Lung microvascular endothelial cell (primary cell): ENCODE data around the gene SEMA4G. TPM values are rescaled to one million over a fixed set of nuclear protein-coding genes. Genes with fewer than 3 reads are reported as not detected.

Experiments used
- DNase-seq, 2 donors: peaks; one replicate each; pipeline versions ENCODE4 v3.0.0 to v3.0.0-alpha.2; 2010; ENCODE audit warnings: low read depth in 2 of 2
- total RNA-seq: library from RNA; depleted of rRNA; stranded (reverse); fragments of >200 nt; gene quantifications from 2 replicates; pipeline ENCODE4 v1.2.1, GENCODE V29; 2014

Gene SEMA4G
- total RNA-seq, 1 donor from 2014 or later, result 0.99 TPM

DNA sequence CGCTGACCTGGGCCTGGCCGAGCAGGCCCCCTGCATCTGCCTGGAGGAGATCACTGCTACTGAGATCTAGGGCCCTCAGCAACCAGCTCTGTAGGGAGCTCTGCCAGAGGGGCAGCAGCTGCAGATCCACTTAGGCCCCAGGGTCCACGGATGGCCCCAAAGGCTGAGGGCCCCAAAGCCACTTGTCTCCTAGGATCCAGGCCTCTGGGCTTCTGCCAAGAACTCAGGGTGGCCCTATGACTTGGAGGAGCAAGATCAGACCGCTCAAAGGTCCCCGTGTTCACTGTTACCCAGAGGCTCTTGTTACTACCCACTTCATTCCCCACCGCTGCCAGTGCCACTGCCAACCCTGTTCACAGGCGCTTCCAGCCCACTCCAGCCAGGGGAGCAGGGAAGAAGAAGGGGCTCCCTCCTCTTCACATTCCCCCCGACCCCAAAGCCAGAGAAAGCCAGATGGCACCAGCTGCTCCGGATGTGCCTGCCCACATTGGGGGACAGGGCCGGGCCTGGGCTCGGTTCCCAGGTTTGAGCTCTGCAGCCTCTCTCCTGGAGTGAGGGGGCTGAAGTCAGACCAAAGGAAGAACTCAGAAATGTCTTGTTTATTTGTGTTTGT is 37.9 kb downstream of the SEMA4G start:
- DNase-seq, result no peak

DNA sequence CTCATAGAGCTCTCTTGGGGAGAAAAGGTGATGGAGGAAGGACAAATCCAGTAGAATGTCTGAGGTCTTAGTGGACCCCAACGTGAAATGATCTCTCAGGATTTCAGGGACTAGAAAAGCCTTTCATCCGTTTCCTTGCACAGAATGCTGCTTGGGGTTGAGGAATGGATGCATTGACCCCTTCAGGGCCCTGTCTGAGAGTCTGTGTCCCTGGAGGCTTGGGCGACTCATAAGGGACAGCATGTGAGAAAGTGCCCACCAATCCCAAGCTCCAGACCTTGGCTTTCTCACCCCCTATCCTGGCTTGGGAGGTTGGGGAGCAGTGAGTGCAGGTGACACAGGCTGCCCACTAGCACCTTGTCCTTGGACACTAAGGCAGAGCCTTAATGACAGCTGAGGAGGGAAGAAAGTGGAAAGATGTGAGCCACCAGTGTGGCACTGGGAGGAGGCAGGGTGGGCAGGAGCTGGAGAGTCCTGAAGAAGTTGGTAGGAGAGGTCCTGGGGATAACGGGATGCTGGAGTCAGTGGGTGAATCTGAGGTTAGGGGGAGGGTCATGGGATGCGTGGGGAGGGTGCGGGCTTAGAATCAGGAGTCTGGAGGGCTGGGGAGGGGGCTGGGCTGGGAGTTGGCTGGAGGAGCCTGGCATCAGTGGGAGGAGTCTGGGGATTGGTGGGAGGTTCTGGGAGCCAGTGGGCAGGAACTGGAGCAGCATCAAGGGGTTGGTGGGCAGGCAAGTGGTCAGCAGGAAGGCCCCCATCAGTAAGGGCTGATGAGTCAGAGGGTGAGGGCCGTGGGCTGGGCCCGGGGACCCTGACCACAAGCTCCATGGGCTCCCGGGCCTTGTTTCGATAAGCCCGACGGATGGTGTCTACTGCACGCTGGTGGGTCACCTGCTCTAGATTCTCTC is 38.9 kb downstream of the SEMA4G start:
- DNase-seq, result no peak

- no peak for DNase-seq
Observed at GRCh38 chr10:101008823-101009423, 39.6 kb downstream of the SEMA4G start.

DNA sequence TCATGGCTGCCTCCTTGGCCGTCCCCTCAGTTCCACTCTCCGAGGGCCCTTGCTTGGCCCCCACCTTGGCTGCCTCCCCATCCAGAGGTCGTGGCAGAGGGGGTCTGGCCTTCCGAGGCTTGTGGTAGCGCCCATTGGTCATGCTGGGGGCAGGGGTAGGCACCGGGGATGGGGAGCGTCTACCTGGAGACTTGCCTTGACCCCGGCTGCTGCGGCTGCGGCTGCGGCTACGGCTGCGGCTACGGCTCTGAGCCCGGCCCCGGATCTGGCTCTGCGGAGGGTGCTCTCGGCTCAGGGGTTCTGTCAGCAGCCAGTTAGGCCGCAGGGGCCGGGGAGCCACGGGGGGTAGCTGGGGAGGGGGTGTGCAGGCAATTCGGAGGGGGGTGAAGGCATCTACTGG is 41.0 kb downstream of the SEMA4G start:
- no peak for DNase-seq

DNA sequence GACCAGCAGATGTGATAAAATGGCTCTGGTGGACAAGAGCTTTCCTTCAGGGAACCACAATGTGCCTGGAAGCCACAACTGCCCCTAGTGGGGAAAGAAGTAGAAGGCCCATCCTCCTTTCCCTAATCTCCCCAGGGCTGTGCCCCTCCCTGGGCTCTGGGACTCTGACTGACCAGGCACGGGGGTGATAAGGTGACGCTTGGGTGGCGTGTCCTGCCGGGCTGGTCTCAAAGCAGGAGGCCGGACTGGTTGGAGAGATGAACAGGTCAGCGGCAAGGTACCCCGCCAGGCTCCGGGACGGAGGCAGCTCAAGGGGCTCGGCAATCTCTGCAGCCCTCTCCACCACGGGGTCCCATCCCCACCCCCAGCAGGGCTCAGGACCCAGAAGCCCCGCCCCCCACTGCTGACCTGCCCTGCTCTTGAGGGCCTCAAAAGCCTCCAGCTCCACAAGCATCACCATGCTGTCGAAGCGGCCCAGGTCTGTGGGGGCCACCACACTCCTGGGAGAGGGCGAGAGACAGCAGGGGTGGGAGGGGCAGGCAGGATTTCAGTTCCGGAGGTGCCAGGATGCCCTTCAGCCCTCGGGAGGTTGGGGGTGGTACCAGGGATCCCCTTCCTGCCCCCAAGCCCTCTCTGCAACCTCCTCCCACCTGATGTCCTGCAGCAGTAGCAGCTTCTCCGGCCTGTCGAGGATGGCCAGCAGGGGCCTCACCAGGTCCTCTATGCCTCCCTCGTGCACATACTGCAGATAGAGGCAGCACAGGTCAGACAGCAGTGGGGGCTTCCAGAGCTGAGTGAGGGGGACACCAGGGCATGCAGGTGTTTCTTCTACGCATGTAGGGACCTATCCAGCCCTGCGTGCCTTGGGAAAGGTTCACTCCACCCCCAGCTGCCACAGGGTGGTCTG is 42.5 kb downstream of the SEMA4G start:
- peak in 1 of 2 donors; percentile 30 for DNase-seq

DNA sequence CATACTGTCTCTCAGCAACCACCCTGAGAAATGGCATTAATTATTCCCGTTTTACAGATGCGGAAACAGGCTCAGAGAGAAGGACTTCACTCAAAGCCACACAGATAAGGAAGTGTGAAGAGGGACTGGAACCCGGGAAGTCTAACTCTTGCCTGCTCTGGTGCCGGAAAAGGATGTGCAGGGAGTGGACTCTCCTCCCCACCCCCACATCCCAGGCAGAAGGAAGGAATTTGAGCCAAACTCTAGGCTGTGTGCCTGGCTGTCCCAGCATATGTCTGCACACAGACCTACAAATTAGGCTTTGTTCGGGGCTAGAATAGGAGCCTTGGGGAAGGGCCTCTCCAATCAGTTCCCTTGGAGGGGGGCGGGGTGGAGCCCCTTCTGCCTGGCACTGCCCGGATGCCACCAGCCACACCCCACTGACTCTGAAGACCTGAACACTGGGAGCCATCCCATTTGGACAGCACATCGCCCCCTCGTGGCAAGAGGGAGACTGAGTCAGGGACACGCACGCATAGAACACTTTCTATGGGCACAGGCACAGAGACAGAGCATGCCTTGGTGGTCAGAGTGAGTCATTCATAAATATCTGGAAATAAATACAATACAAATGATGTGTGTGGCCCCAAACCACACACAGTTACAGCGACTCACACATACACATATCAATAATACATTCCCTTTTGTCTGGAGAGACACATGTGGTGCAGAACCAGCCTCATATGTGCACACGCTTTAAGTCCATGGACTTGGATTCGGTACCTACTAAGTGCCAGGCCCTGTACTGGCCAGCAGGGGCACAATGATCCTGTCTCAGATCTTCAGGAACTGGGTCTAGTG is 43.4 kb downstream of the SEMA4G start:
- DNase-seq, result peak; percentile 91 to 92

DNA sequence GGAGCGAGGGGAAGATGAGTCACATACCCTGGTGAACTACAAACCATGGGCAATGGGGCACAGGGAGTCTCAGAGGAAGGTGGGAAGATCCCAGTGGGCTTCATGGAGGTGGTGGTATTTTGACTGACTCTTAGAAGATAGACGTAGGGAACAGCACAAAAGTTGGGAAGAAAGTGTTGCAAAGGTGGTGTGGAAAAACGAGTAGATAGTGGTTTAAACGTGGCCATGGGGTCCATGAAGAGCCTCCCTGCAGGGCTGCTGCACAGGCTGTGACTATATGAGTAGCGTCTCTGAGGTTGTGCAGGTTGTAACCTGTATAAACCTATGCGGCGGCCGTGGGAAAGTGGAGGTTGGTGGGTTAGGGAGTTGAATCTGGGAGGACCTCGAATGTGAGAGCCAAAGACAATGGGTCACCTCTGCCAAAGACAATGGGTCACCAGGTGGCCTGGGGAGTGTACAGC is 44.1 kb downstream of the SEMA4G start:
- no peak for DNase-seq

GRCh38 chr10:101014230-101014884 is 45.1 kb downstream of the SEMA4G start:
- DNase-seq, result peak; percentile 63 to 71

DNA sequence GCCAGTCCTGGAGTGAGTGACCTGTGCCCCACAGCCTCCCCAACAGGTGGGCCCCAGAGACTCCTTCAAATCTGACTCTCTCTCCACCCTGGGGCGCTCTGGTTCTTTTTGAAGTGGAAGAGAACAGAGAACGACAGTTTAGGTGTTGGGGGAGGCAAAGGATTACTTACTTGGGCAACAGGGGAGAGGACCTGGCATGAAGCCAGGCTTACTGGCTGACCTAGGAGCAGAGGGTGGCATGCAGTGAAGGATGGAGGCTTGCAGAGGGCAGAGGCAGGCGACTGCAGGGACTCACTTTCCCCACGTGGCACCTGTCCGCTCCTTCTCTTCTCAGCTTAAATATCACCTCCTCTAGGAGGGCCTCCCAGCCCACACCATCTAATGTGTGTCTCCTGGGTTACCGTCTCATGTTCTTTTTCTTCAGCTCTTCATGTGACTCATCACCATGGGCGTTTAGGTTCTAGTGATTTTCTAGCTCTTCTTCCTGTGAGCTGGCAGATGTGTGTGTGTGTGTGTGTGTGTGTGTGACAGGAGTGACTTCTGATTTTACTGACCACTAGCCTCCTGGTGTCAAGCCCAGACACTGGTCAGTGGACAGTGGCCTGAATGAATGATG is 45.8 kb downstream of the SEMA4G start:
- peak in 1 of 2 donors; percentile 39 for DNase-seq

DNA sequence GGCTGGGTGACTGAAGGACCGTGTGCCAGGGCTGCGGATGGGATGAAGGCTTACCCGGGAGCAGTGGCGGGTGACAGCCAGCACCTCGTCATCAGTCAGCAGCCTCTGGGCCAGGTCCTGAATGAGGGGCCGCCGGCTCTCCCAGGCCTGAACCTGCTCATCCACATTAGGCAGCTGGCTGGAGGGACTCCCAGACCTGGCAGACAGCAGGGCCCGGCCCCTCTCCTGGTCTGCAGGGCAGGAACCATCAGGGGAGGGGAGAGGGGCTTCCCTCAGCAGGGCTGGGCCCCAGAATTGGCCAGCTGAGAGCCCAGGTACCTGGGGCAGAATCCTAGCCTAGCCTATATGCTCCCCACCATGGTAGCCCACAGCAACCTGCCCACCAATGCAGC is 46.3 kb downstream of the SEMA4G start:
- no peak for DNase-seq

GRCh38 chr10:101016814-101017213 is 47.5 kb downstream of the SEMA4G start:
- no peak for DNase-seq

- DNase-seq, result no peak
Observed at GRCh38 chr10:101018118-101018599, 48.9 kb downstream of the SEMA4G start.

GRCh38 chr10:101018600-101019439 is 49.5 kb downstream of the SEMA4G start:
- peak; percentile 83 to 87 for DNase-seq

Other genes with a start within 250 kb of the SEMA4G start
- gene PAX2, start 223.9 kb upstream of the SEMA4G start, total RNA-seq, result not detected in 2 replicates
- 13.1 and 21.2 TPM in 2 replicates for gene SLF2, start 56.5 kb upstream of the SEMA4G start, total RNA-seq
- 45.8 and 46.4 TPM in 2 replicates for gene MRPL43, start 18.0 kb downstream of the SEMA4G start, total RNA-seq
- 3.5 and 6.3 TPM in 2 replicates for gene TWNK, start 18.0 kb downstream of the SEMA4G start, total RNA-seq
- gene LZTS2, start 30.3 kb downstream of the SEMA4G start, total RNA-seq, result 28.2 and 29.2 TPM in 2 replicates
- 0.20 and 0.44 TPM in 2 replicates for gene PDZD7, start 61.6 kb downstream of the SEMA4G start, total RNA-seq
- 46.4 and 56.0 TPM in 2 replicates for gene SFXN3, start 61.7 kb downstream of the SEMA4G start, total RNA-seq
- gene KAZALD1, start 92.5 kb downstream of the SEMA4G start, total RNA-seq, result under 0.01 and 0.44 TPM in 2 replicates
- not detected in 2 replicates for gene TLX1, start 161.8 kb downstream of the SEMA4G start, total RNA-seq